HCT116 (cell line): ENCODE results near the gene SIX4. TPM values are rescaled to one million over a fixed set of nuclear protein-coding genes. Genes with fewer than 3 reads are reported as not detected.

Experiments
- ATAC-seq: fragments of 200-7000 bp; cut with Tn5 transposase; 2 replicates; pipeline ENCODE4 v1.9.1; 2020; ENCODE audit warnings: mild to moderate bottlenecking, moderate library complexity
- BruUV-seq: library from RNA; stranded (reverse); fragments of 400-500 nt; replicated peaks from 2 replicates; lab custom pipeline; 2021; lab: Mats Ljungman, UMichigan
- CTCF ChIA-PET: fragments of 300-600 bp; sonication (Branson Sonifier 250); formaldehyde crosslinking; loops from one replicate; lab custom pipeline; 2021; ENCODE audit warnings: antibody characterized with exemption; lab: Charles Lee
- POLR2A ChIA-PET: fragments of 300-600, 350-600 bp; sonication (Branson Sonifier 250); formaldehyde crosslinking; loops from one replicate; lab custom pipeline; 2021; ENCODE audit warnings: antibody characterized with exemption; lab: Charles Lee
- RAD21 ChIA-PET, 2 experiments: fragments of 300-600 bp; sonication (Branson Sonifier 250); formaldehyde crosslinking; loops; one replicate each; lab custom pipeline; 2023; ENCODE audit warnings: low total read pairs in 2 of 2; ENCODE audit not compliant: uncharacterized antibody in 2 of 2, unreplicated experiment in 2 of 2, low non-redundant PET in 1 of 2; lab: Charles Lee
- DNase-seq: peaks from one replicate; pipeline ENCODE4 v3.0.0-alpha.2; 2010; ENCODE audit warnings: low read depth, low spot score
- H2AFZ ChIP-seq: fragments of 200-600 bp; shearing (Covaris generic), sonication (generic); 2 replicates; pipeline ENCODE4 v1.6.1; 2017; ENCODE audit warnings: low read depth, mixed run types, mixed read lengths, antibody characterized with exemption, low read length; ENCODE audit not compliant: poor library complexity, severe bottlenecking
- H3K27ac ChIP-seq: 2 replicates; pipeline ENCODE4 v1.5.1; 2012; ENCODE audit warnings: low read depth, low read length
- H3K27me3 ChIP-seq: fragments of 200-600 bp; sonication (generic); 2 replicates; pipeline ENCODE4 v1.6.1; 2016; ENCODE audit warnings: mixed run types, low read length, mixed read lengths; ENCODE audit not compliant: insufficient read depth
- H3K36me3 ChIP-seq, 2 experiments: fragments of 200-500 bp in 1 of 2; fragments of 200-600 bp in 1 of 2; sonication (Bioruptor generic) in 1 of 2; sonication (generic) in 1 of 2; 2 replicates each; pipeline versions ENCODE4 v1.5.1 to v1.6.1; 2014 to 2016; ENCODE audit warnings: low read length in 2 of 2, inconsistent platforms in 1 of 2, mixed read lengths in 1 of 2, mixed run types in 1 of 2; ENCODE audit not compliant: insufficient read depth in 2 of 2, control insufficient read depth in 1 of 2
- H3K4me1 ChIP-seq, 2 experiments: fragments of 200-600 bp in 1 of 2; sonication (generic) in 1 of 2; 2 replicates each; pipeline versions ENCODE4 v1.5.1 to v1.6.1; 2012 to 2017; ENCODE audit warnings: low read length in 2 of 2, inconsistent platforms in 1 of 2, mild to moderate bottlenecking in 1 of 2, mixed read lengths in 1 of 2, mixed run types in 1 of 2, moderate library complexity in 1 of 2; ENCODE audit not compliant: insufficient read depth in 2 of 2, control insufficient read depth in 1 of 2
- H3K4me2 ChIP-seq: fragments of 200-600 bp; sonication (generic); 2 replicates; pipeline ENCODE4 v1.6.1; 2017; ENCODE audit warnings: mixed run types, low read length, mixed read lengths
- H3K4me3 ChIP-seq, 2 experiments: fragments of 200-600 bp in 1 of 2; sonication (generic) in 1 of 2; replicated peaks in 1 of 2; 2 replicates each; pipeline ENCODE4 v1.5.1; 2011 to 2016; ENCODE audit warnings: low read length in 2 of 2, control low read depth in 1 of 2, low read depth in 1 of 2, mild to moderate bottlenecking in 1 of 2, mixed read lengths in 1 of 2, mixed run types in 1 of 2
- H3K79me2 ChIP-seq: fragments of 200-600 bp; sonication (generic); 2 replicates; pipeline ENCODE4 v1.6.1; 2017; ENCODE audit warnings: mild to moderate bottlenecking, mixed run types, low read length, moderate library complexity, mixed read lengths; ENCODE audit not compliant: insufficient read depth
- H3K9ac ChIP-seq: fragments of 200-600 bp; sonication (generic); 2 replicates; pipeline ENCODE4 v1.6.1; 2016; ENCODE audit warnings: low read length, mixed read lengths
- H3K9me2 ChIP-seq: fragments of 200-600 bp; sonication (generic), shearing (Covaris generic); 2 replicates; pipeline ENCODE4 v1.6.1; 2017; ENCODE audit warnings: mixed run types, mild to moderate bottlenecking, moderate library complexity; ENCODE audit not compliant: insufficient read depth
- H3K9me3 ChIP-seq, 2 experiments: fragments of 200-500 bp in 1 of 2; fragments of 200-600 bp in 1 of 2; sonication (Bioruptor generic) in 1 of 2; sonication (generic) in 1 of 2; 2 replicates each; pipeline ENCODE4 v1.6.1; 2014 to 2017; ENCODE audit warnings: low read length in 2 of 2, mixed read lengths in 2 of 2, inconsistent platforms in 1 of 2, low read depth in 1 of 2, mild to moderate bottlenecking in 1 of 2, mixed run types in 1 of 2, moderate library complexity in 1 of 2; ENCODE audit not compliant: control insufficient read depth in 1 of 2, insufficient read depth in 1 of 2
- H4K20me1 ChIP-seq: fragments of 200-600 bp; sonication (generic), shearing (Covaris generic); 2 replicates; pipeline ENCODE4 v1.6.1; 2017; ENCODE audit warnings: mixed run types, mild to moderate bottlenecking, moderate library complexity; ENCODE audit not compliant: insufficient read depth
- ATF3 ChIP-seq: IDR thresholded peaks from 2 replicates; pipeline ENCODE4 v1.6.1; 2012
- CTCF ChIP-seq, 3 experiments: fragments of 200-600 bp in 1 of 3; sonication (generic) in 1 of 3; IDR thresholded peaks in 2 of 3; conservative IDR thresholded peaks in 1 of 3; 2 replicates each; pipeline ENCODE4 v1.5.1; 2012 to 2017; ENCODE audit warnings: low read depth in 2 of 3, low read length in 2 of 3, antibody characterized with exemption in 1 of 3, borderline replicate concordance in 1 of 3, control low read depth in 1 of 3, mild to moderate bottlenecking in 1 of 3, mixed read lengths in 1 of 3, mixed run types in 1 of 3, moderate library complexity in 1 of 3; ENCODE audit not compliant: insufficient read depth in 1 of 3
- EGR1 ChIP-seq: IDR thresholded peaks from 2 replicates; pipeline ENCODE4 v1.6.1; 2012; ENCODE audit warnings: low read depth
- ELF1 ChIP-seq: IDR thresholded peaks from 2 replicates; pipeline ENCODE4 v1.6.1; 2012; ENCODE audit warnings: low read depth, borderline replicate concordance
- EZH2 ChIP-seq: fragments of 200-600 bp; sonication (generic); IDR thresholded peaks from 2 replicates; pipeline ENCODE4 v1.6.1; 2017; ENCODE audit warnings: antibody characterized with exemption, mixed run types
- EZH2phosphoT487 ChIP-seq: fragments of 200-600 bp; IDR thresholded peaks from 2 replicates; pipeline ENCODE4 v1.6.1; 2018; ENCODE audit warnings: antibody characterized with exemption, borderline replicate concordance
- FOSL1 ChIP-seq: IDR thresholded peaks from 2 replicates; pipeline ENCODE4 v1.6.1; 2012; ENCODE audit warnings: low read depth
- MAX ChIP-seq: IDR thresholded peaks from 2 replicates; pipeline ENCODE4 v1.6.1; 2012
- POLR2A ChIP-seq: IDR thresholded peaks from 2 replicates; pipeline ENCODE4 v1.7.0; 2011; ENCODE audit warnings: borderline replicate concordance; ENCODE audit not compliant: insufficient read depth, insufficient read length; ENCODE audit errors: extremely low read depth
- POLR2AphosphoS5 ChIP-seq: IDR thresholded peaks from 2 replicates; pipeline ENCODE4 v1.6.1; 2011; ENCODE audit warnings: mild to moderate bottlenecking, low read depth, low read length, moderate library complexity
- SIN3A ChIP-seq: IDR thresholded peaks from 2 replicates; pipeline ENCODE4 v1.6.1; 2012; ENCODE audit warnings: low read depth
- SRF ChIP-seq: IDR thresholded peaks from 2 replicates; pipeline ENCODE4 v1.6.1; 2012; ENCODE audit warnings: low read depth
- TCF7L2 ChIP-seq: IDR thresholded peaks from 2 replicates; pipeline ENCODE4 v1.7.0; 2011; ENCODE audit warnings: borderline replicate concordance, inconsistent platforms; ENCODE audit not compliant: insufficient read depth, insufficient read length; ENCODE audit errors: extremely low read depth
- YY1 ChIP-seq: IDR thresholded peaks from 2 replicates; pipeline ENCODE4 v1.6.1; 2011; ENCODE audit warnings: low read length, low read depth, moderate library complexity, mild to moderate bottlenecking; ENCODE audit not compliant: insufficient replicate concordance; ENCODE audit errors: extremely low read depth
- ZNF274 ChIP-seq: fragments of 200-500 bp; sonication (Bioruptor generic); IDR thresholded peaks from 2 replicates; pipeline ENCODE4 v1.6.1; 2014; ENCODE audit warnings: mild to moderate bottlenecking, low read depth, low read length, inconsistent platforms
- intact Hi-C: fragments of 100-400 bp; cut with micrococcal nuclease; formaldehyde crosslinking; loops from 2 replicates; pipeline ENCODE4 v1.10.0; 2022
- total RNA-seq: library from RNA; stranded (reverse); gene quantifications from one replicate; pipeline ENCODE4 v1.2.1, GENCODE V29; 2021; ENCODE audit not compliant: unreplicated experiment

The SIX4 gene
- total RNA-seq, 1 experiment from 2014 or later = 24.5 TPM

- CTCF ChIA-PET = no interaction called here
- Histone ChIP-seq H3K27ac (no peak overlapping the region), H3K4me3 (no peak overlapping the region), H3K4me1 (peaks cover 0 to 14% of the 10 kb centered on the region in 2 experiments; a peak in 3 of 4 replicates), H3K9me3 (no peaks in the 10 kb centered on the region), H3K9me2 (no peaks in the 10 kb centered on the region), H3K27me3 (no peaks in the 10 kb centered on the region), H3K79me2 (peaks cover 60% of the 10 kb centered on the region), H3K36me3 (no peaks in the 10 kb centered on the region), H3K9ac (no peak overlapping the region), H3K4me2 (no peak overlapping the region), H4K20me1 (no peaks in the 10 kb centered on the region), H2AFZ (no peak overlapping the region)
- intact Hi-C loops = no loop called here
- RAD21 ChIA-PET = no interaction called here
- POLR2A ChIA-PET = no interaction called here
- no peak for DNase-seq
- no TSS peak for BruUV-seq
- TF ChIP-seq ELF1 (no peak), TCF7L2 (no peak), MAX (no peak), YY1 (no peak), POLR2AphosphoS5 (no peak), ZNF274 (no peak), ATF3 (no peak), SIN3A (no peak), POLR2A (no peak), EGR1 (no peak), FOSL1 (no peak), SRF (no peak), EZH2phosphoT487 (no peak), CTCF (IDR thresholded peaks at IDR 0.05 in 2 of 3, conservative IDR thresholded peaks at IDR 0.05 in 1 of 3; ENCODE audit: borderline replicate concordance in 1 of 3, insufficient read depth in 1 of 3, low read depth in 2 of 3, low read length in 2 of 3) (no peak), EZH2 (no peak)
- ATAC-seq = no peak
Observed at GRCh38 chr14:60736494-60736893, 12.3 kb upstream of the SIX4 start.
